NCI-H510A (cell line): ENCODE data around the gene IDI1.
"Not testable (repeated sequence)": the region's sequence is repeated elsewhere in the genome, so short reads cannot be mapped to it uniquely, and the experiment has no call there.

ENCODE experiments used
- DNase-seq: peaks from one replicate; lab custom pipeline; 2025; lab: John Stamatoyannopoulos, UW

The IDI1 gene

GRCh38 chr10:1048732-1049424 lies at the start of gene IDI1:
Gene IDI1 (minus strand): TSS chr10:1049119. CDS start chr10:1049003, 116 bp downstream.
- DNase-seq: peak; percentile 91

GRCh38 chr10:1097436-1097835 lies 48.5 kb upstream of the IDI1 start:
- DNase-seq: no peak

DNA sequence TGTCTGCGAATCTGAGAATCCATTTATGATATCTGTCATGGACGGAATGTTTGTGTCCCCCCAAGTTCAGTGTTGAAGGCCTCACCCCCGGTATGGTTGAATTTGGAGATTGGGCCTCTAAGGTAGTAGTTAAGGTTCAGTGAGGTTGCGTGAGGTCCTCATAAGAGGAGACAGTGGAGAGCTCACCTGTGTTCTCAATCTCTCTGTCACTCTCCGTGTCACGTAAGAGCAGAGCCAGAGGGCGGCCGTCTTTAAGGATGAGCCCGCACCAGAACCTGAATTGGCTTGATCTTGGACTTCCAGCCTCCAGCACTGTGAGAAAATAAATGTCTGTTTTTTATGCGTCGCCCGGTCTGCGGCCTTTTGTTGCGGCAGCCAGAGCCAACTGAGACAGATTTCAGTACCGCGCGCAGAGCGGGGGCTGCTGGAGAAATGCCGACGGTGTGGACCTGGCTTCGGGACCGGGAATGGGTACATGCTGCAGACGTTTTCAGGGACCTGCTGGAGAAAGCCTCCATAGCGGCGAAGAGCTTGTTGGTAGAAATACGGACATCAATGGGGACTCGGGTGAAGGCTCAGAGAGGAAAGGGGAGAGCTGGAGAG lies 47.5 kb upstream of the IDI1 start:
- no peak for DNase-seq

DNA sequence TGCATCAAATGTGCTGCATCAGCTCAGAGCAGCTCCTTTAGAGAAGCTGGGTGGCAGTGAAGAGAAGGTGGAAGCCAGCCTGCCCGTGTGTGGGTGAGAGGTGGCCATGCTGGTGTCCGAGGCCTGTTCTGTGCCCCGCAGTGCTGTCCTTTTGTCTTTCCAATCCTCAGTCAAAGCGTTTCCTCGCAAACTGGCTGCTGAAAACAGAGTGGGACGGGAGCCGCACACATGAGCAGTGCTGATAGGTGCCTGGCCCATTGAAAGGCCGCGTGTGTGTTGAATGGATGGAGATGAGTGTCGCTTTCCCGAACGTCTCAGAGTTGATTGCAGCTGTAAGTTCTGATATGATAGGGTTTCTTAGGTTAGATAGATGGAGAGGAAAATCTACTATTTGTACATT lies 46.6 kb upstream of the IDI1 start:
- no peak for DNase-seq

DNA sequence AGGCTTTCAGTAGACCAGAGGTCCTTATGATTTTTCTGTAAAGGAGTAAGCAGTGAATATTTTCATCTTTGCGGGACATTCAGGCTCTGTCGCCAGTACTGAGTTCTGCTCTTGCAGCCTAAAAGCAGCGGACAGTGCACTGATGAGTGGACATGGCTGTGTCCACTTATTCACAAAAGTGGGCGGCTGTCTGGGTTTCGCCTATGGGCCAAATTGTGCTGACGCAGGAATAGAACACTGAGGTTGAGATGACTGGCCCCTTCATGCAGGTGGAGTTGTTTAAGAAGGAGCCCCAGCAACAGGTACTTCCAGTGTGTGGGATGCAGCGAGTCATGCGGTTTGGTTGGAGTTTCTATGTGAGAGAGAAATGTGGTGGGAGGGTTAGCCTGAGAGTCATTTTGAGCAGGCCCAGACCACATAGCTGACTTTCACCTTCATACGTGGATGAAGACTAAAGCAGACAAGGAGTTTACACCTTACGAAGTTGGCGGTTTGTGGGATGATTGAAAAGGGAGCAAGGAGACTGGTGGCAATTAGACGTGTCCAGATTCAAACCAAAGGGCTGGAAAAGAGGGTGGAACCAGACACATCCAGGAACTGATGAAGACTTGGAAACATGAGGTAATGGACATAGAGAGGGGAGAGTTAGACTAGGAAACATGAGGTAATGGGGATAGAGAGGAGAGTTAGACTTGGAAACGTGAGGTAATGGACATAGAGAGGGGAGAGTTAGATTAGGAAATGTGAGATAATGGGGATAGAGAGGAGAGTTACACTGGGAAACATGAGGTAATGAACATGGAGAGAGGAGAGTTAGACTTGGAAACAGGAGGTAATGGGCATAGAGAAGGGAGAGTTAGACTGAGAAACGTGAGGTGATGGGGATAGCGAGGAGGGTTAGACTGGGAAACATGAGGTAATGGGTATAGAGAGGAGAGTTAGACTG lies 45.5 kb upstream of the IDI1 start:
- DNase-seq: no peak

- no peak for DNase-seq
Observed at GRCh38 chr10:1093696-1094095, 44.8 kb upstream of the IDI1 start.

- no peak for DNase-seq
Observed at GRCh38 chr10:1090696-1091095, 41.8 kb upstream of the IDI1 start.

DNA sequence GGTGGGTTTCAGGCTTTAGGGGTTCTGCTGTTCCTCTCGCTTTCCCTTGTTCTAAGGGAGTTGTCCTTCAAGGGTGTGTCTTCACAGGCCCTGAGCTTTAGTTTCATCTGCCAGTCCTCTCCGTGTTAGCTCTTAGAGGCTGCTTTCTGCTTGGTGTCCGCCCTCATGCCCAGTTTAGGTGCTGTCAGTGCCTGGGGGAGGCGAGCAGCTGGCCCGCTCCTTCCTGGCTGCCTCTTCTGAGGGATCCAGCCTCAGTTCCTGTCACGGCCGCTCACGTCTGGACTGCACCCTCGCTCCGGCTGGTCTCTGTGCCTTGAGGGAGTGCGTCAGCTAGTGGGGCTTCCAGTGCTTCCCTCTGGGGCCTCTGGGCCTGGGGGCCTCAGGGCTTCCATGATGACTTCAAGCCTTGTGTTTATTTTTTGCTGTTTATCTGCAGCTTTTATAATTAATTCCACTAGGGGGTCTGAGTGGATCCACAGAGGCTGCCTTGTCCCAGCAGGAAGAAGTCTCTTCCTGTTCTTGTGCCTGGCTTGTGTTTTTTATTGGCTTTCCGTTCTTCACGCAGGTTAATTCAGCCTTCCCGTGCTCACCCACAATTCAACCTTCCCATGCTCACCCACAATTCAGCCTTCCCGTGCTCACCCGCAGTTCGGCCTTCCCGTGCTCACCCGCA lies 40.2 kb upstream of the IDI1 start:
- no peak for DNase-seq

DNA sequence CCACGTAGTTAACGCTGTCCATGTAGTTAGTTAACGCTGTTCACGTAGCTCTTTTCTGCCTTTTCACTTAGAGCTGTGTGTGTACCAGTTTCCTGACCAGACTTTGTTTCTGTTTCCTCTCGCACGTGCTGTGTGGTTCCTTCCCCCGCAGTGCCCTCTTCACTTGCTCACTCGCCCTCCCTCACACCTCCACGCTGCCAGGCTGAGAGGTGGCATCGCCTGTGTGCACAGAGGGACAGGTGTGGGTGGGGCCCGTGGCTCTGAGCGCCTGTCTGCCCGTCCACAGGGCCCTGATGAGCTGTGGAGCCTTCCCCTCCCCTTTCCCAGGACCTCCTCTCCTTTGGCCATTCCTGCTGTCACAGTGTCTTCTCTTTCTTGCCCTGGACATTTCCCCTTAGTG lies 37.9 kb upstream of the IDI1 start:
- no peak for DNase-seq

DNA sequence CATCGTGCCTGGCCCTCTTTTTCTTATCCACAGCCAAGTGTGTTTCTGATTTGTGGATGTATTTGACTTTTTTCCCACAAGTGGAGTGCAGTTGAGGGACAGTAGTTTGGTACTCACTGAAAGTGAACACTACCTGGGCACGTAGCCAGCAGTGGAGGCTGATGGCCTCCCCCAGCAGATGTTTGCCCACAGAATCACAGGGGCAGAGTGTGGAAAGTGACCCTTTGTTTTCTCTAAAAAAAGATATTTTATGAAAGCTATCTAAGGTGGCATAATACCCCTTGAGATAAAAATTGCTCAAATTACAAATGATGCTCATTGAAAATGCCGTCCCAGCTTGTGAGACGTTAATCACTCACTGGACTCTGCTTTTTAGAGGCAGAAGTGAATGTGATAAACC lies 36.3 kb upstream of the IDI1 start:
- no peak for DNase-seq

- DNase-seq: no peak
Observed at GRCh38 chr10:1084011-1084950, 35.4 kb upstream of the IDI1 start.

GRCh38 chr10:1083581-1083980 lies 34.7 kb upstream of the IDI1 start:
- DNase-seq: no peak

DNA sequence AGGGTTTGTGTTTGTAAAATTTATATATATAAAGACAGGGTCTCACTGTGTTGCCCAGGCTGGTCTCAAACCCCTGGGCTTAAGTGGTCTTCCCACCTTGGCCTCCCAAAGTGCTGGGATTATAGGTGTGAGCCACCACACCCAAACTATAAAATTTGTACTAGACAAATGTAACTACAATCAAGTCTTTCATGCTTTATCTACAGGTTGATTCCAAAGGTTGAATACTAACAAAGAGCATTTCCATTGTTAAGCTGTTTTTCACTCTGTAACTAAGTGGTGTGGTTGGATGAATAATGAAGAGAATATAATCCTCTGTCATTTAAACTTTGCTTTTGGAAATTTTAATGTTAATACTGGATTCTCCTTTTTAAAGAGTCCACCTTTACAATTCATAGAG lies 29.7 kb upstream of the IDI1 start:
- no peak for DNase-seq

GRCh38 chr10:1074748-1075308 lies 25.9 kb upstream of the IDI1 start:
- DNase-seq: no peak

- no peak for DNase-seq
Observed at GRCh38 chr10:1074052-1074747, 25.3 kb upstream of the IDI1 start.

DNA sequence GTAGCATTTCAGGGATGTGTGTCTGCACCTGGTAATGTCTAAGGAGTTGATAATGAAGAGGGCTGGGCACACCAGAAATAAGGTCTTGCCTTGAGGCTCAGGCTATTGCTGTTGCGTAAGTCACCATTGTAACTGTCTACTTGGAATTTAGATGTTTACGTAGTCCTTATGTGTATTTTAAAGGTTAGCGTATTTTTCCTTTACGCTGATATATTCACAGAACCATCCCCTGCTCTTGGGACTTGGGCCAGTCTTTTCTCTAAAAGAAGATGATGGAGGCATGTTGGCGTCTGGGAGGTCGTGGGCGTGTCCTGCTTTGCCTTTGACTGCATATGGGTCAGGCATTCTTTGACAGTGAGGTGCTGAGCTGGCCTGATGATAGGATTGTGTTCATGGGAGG lies 22.0 kb upstream of the IDI1 start:
- DNase-seq: no peak

- DNase-seq: no peak
Observed at GRCh38 chr10:1068380-1069361, 19.8 kb upstream of the IDI1 start.

DNA sequence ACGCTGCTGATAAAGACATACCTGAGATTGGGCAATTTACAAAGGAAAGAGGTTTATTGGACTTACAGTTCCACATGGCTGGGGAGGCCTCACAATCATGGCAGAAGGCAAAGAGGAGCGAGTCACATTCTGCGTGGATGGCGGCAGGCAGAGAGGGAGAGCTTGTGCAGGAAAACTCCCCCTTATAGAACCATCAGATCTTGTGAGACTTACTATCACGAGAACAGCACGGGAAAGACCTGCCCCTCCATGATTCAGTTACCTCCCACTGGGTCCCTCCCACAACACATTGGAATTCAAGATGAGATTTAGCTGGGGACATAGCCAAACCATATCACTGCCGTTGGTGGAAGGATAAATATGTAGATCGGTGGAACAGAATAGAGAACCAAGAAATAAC lies 17.8 kb upstream of the IDI1 start:
- not testable (repeated sequence) for DNase-seq

GRCh38 chr10:1064964-1065247 lies 16.0 kb upstream of the IDI1 start:
- no peak for DNase-seq
